NCI-H526 (cell line): ENCODE measurements around the gene PPIF.

Source experiments
- DNase-seq, 2 experiments: peaks; one replicate each; lab custom pipeline; 2025; lab: John Stamatoyannopoulos, UW

Gene PPIF

DNA sequence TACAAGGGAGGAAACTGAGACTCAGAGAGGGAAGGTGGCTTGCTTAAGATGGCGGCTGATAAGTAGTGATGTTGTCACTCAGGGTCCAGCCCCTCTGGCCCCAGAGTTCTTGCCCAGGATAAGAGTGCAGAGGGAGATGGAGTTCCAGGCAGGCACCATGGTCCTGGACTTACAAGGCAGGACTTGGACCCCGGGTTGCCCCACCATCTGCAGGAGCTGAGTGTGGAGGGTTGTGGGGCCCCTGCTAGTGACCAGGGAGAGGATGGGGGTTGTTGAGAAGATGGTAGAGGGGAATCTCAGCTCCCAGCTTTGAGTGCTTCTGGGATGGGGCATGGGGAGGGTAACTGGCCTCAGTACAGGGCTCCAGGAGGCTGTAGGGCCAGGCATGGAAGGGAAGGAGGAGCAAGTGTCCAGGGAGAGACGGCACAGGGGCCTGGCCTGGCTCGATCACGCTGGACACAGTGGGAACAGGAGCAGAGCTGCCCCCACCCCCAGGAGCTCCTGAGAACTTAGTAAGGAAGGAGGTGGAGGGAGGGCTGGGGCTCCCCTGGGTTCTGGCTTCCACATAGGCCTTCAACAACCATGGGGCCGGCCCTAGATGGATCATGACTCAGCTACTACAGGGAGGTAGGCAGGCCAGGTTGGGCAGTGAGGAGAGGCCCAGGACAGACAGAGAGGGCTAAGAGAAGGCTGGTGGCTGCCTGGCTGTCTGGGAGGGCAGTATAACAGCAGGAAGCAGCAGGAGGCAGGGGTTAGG lies 28.2 kb downstream of the PPIF start:
- DNase-seq: no peak

DNA sequence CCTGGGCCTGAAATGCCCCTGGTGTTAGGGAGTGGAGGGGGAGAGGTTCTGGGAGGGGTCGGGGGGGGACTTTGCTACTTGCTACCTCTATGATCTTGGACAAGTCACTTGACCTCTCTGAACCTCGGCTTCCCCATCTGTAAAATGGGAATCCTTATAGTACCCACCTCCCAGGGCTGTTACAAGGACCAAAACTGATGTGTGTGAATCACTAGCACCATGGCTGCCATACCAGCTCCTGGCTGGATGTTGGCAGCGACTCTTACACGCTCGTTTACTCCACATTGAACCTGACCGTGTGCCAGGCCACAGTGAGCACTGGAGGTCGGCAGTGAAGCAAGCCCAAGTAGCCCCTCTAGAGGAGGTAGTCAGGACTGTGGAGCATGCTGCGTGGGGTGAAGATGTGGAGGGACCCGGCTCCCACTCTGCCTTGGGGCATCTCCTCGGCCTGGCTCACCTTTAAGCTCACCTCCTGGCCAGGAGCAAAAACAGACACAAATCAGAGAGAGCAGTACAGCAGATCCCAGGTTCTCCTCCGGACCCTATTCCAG lies 28.9 kb downstream of the PPIF start:
- DNase-seq: no peak

DNA sequence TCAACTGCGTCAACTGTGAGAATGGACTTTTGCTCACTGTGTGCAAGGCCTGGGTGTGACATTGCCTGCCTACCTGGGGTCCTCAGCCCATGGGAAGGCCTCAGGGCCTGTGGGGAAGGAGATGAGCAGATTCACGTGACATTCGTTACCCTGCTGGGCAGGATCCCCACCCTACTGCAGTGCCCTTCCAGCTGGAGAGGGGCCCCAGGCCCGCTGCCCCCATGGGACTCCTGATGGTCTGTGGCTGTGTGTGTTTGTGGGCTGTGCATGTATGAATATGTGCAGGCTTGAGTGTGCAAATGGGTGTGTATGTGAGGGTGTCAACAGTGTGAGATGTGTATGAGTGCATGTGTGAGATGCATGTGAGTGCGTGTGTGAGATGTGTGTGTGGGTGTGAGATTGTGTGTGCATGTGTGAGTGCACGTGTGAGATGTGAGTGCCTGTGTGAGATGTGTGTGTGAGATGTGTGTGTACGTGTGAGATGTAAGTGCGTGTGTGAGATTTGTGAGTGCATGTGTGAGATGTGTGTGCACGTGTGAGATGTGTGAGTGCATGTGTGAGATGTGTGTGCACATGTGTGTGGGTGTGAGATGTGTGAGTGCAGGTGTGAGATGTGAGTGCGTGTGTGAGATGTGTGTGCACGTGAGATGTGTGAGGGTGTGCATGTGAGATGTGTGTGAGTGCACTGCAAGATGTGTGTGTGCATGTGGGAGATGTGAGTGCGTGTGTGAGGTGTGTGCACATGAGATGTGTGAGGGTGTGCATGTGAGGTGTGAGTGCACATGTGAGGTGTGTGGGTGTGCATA lies 29.7 kb downstream of the PPIF start:
- no peak for DNase-seq

DNA sequence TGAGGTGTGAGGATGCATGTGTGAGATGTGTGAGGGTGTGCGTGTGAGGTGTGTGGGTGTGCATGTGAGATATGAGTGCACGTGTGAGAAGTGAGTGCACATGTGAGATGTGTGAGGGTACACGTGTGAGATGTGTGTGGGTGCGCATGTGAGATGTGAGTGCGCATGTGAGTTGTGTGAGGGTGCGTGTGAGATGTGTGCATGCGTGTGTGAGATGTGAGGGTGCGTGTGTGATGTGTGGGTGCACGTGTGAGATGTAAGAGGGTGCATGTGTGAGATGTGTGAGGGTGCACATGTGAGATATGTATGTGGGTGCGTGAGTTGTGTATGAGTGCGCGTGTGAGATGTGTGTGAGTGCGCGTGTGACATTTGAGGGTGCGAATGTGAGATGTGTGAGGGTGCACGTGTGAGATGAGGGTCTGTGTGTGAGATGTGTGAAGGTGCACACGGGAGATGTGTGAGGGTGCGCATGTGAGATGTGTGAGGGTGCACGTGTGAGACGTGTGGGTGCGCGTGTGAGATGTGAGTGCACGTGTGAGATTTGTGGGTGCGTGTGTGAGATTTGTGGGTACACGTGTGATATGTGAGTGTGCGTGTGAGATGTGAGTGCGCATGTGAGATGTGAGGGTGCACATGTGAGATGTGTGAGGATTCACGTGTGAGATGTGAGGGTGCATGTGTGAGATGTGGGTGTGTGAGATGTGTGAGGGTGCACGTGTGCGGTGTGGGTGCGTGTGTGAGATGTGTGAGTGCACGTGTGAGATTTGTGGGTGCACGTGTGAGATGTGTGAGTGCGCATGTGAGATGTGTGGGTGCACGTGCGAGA lies 30.5 kb downstream of the PPIF start:
- DNase-seq: no peak

DNA sequence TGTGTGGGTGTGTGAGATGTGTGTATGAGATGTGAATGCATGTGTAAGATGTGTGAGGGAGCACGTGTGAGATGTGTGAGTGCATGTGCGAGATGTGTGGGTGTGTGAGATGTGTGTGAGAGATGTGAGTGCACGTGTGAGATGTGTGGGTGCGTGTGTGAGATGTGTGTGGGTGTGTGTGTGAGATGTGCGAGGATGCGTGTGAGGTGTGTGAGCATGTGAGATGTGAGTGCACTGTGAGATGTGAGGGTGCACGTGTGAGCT lies 31.0 kb downstream of the PPIF start:
- no peak for DNase-seq

DNA sequence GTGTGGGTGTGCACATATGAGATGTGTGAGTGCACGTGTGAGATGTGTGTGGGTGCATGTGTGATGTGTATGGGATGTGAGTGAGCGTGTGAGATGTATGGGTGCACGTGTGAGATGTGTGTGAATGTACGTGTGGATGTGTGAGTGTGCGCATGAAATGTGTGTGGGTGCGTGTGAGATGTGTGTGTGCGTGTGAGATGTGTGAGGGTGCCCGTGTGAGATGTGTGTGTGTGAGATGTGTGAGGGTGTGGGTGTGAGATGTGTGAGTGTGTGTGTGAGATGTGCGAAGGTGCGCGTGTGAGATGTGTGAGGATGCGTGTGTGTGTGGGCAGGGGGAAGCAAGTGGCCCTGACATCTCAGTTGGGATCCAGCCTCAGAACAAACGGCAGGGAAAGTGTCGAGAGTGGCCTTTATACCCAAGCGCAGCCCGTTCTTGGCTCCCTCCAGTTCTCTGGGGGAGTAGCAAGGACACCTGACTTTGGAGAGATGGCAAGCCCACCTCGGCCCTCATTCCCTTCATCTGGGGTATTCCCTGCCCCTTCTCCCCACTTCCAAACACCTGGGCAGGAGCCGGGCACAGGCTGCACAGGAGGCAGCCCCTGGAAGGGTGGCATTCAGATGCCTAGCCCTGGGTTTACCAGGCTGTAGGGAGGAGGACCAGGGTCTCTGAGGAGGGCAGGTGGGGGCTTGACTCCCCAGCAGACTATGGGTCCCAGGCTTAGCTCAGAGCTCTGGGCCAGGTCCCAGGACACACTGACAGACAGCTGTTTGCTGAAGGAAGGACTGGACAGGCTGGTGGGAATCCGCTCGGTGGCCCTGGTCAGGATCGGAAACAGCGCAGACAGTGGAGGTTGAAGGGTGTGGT lies 31.6 kb downstream of the PPIF start:
- no peak for DNase-seq

DNA sequence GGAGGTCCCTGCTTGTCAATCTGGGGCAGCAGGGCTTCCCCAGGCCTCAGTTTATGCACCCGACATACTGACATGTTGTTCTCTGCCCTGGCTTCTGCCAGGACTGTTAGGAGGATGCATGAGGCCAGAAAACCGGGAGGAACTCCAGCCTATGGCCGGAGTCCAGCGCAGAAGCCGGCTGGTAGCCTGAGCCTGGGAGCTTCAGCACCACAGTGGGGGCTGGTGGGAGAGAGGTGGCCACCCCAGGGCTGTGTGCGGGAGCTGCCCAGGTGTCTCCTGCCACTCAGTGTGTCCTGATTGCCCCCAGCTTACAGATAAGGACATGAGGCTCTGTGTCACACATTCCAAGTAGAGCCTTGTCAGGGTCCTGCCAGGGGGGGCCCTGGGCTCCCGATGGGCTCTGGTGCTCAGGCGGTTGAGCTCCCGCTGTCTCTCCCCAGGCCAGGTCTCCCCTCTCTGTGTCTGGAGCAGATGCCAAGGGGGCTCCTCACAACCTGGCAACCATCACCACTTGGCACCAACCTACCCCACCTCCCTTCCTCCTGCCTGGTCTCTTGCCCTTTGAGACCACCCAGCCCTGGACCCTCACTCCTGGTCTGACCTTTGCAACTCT lies 32.3 kb downstream of the PPIF start:
- DNase-seq: no peak

DNA sequence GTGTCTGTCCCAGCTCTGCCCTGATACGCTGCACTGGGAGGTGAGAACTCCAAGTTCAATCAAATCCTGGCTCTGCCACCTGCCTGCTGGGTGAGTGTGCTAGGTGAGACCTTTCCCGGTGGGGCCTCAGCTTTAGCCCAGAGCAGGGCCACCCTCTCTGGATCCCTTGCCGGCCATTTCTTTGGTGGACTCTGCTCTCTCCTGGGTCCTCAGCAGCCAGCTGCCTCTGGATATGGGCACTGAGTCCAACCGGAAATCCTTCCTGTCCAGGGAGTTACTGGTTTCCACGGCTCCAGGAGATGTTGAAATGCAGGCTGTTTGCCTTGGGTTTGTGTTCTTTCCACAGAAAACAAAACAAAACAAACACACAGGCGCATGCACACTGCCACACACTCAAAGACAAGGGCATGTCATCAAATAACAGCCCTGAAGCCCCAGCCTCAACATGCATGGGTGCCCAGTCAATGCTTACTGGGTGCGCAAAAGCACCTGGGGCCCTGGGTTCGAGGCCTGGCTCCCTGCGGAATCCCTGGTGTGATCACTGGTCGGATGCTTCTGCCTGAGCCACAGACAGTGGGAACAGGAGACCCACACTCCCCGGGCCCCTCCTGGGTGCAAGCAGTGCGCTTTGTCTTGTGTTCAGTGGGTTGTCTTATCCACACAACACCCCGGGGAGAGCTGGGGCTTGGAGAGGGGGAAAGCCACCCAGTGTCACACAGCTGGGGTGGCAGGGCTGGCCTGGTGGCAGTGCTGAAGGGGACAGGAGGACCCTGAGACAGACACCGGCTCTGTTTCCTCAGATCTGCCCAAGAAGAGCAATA lies 33.1 kb downstream of the PPIF start:
- DNase-seq: no peak

DNA sequence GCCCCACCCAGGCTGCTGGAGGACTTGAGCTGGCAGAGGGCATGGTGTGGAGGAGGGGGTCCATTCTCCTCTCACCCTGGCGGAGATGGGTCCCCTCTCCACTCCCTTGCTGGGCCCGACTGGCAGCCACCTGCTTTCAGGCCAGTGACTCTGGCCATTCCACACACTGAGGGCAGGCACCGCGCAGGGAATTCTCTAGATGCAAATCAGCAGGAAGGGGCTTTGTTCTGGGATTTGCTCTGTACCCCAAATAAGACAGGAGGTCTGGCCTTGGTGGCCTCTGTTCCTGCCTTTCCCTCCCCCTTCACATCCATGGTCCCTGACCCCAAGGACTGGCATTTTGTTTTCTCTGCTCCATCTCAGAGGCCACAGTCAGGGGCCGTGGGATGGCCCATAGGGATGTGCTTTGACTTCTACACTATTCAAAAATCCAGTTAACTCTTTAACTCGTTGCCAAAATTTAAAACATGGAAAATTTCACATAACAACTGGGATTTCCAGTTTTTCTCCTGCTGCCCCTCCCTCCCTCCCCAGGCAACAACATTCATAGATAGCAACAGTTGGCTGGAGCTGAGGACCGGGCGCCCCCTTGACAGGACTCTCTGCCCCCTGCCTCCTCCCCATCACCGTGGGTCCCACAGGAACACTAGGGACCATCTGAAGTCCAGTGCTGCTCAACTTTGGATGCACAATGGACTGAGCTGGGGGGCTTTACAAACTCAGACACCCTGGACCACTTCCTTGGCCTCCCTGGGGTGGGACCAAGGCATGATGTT lies 33.9 kb downstream of the PPIF start:
- no peak for DNase-seq

DNA sequence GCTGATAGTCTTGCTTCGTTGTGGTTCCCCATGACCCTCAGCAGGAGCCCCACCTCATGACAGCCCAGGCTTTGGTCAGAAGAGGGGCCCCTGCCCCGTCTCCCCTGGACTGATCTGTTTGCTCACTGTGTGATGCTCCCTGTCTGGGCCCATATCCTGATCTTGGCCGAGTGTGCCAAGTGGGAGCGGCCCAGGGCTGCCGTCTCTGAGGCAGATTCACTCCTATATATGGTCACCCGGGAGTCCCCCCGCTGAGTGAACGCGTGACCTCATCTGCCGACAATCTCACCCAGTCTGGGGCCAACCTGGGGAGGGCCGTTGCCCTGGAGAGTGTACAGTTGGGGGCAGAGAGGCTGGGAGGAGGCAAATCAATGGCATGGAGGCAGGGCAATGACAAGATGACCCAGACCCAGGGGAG lies 34.5 kb downstream of the PPIF start:
- no peak for DNase-seq

DNA sequence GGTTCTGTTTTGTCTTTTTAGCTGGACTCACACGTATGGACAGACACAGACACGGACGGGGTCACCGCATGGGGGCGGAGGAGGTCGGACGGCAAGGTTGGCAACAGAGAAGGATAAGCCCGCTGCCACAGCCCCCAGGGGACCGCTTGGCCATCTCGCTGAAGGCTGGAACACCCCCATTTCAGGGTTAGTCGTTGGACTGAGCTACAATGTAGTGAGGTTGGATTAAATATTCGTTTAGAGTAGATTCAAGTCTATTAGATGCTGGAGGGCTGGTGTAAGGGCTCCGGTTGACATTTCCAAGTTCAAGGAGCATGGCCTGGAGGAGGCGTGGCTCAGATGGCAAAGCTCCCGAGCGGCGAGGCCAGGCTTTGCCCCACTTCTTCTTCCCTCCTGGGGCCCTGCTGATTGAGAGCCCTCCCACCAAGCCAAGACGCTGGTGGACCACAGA lies 35.2 kb downstream of the PPIF start:
- DNase-seq: no peak

DNA sequence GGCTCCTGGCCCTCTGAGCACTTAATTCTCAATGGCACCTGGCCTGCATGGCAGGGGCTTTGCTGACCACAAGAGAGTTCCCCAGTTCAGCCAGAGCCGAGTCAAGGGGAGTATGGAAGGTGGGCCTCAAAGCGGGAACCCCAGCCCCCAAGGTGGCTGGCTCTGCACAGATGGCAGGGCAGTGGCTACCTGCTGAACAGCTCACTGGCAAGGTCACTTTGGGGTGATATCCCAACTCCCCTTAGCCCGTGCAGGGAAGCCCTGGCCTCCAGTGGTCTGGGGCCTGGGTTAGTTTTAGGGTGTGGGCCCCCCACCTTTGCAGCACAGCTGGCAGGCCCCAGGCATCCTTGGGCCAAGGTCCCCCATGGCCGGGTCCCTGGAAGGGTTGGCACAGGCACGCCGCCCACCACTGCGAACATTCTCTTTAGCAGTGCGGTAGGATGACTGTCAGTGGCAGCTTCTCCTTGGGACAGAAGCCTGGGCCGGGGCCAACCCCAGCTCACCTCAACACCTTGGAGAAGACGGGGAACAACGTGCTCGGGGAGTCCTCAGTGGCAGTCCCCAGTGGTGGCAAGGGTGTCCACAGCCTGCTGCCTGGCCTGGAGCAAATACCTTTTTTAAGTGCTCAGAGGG lies 36.8 kb downstream of the PPIF start:
- DNase-seq: no peak

DNA sequence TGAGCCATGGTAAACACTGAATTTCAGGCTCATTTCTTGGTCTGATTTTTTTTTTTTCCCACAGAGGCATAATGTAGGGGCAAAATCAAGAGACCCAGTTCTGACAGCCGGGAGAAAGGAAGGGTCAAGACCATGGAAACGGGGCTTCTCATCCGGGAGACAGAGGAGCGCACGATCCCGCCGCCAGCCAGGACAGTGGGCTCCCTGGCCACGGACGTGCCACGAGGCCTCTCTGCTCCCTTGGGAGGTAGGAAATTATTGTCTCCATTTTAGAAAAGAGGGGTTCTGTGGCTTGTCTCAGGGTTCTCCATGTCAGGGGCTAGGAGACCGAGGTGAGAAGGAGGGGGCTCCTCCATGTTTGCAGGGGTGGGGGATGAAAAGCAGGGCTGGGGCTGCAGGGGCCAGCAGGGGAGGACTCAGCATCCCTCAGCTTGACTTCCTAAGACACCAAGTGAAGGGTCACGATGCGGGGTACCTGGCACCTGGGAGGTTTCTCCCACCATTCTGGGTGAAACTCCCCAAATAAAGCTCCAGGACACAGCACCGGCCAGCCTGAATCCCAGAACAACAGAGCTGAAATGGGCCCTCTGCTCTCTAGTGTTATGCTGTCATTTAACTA lies 37.6 kb downstream of the PPIF start:
- no peak for DNase-seq

DNA sequence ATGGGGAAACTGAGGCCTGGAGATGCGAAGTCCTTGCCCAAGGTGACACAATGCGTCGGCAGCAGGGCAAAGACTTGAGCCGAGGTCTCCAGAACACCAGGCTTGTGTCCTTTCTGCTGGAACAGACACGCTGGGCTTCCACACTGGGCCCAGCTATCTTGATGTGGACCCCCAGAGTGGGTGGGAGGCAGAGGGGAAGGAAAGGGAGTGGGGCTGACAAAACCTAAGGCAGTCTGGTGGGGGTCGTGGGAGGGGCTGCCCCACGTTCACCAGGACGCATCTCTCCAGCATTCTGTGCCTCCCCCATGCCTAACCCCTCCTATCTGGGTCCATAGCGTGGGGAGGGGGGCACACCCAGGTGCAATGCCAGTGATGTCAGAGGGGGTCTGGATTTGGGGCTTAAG lies 38.1 kb downstream of the PPIF start:
- no peak for DNase-seq

DNA sequence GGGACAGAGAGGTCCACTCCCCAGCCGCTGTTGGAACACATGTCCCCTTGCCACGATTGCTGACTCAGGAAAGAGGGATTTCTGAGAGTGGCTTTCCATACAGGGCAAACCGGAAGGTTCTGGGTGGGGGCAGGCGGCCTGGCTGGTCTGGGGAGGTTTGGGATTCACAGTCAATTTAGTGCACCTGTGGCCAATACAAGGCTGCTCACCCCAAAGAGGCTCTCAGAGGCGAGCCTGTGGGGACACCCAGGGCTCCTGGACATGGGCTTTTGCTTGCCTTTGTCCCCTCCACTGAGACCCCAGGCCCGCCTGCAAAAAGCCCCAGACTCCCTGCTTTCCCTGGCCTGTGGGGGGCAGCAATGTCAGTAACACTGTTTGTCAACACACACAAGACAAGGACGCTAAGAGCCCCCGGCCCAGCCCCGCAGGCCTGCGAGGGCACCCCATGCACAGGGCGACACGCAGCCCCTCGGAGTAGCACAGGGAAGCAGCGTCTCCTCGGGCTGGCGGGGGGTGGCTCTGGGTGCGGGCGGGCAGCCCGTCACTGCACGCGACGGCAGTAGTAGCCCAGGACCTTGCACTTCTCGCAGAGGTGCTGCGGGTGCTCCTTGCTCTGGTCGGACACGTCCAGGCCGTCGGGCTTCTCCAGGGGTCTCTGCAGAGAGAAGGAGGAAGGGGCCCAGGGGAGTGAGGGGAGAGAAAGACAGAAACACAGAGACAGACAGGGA lies 38.7 kb downstream of the PPIF start:
- DNase-seq: no peak

DNA sequence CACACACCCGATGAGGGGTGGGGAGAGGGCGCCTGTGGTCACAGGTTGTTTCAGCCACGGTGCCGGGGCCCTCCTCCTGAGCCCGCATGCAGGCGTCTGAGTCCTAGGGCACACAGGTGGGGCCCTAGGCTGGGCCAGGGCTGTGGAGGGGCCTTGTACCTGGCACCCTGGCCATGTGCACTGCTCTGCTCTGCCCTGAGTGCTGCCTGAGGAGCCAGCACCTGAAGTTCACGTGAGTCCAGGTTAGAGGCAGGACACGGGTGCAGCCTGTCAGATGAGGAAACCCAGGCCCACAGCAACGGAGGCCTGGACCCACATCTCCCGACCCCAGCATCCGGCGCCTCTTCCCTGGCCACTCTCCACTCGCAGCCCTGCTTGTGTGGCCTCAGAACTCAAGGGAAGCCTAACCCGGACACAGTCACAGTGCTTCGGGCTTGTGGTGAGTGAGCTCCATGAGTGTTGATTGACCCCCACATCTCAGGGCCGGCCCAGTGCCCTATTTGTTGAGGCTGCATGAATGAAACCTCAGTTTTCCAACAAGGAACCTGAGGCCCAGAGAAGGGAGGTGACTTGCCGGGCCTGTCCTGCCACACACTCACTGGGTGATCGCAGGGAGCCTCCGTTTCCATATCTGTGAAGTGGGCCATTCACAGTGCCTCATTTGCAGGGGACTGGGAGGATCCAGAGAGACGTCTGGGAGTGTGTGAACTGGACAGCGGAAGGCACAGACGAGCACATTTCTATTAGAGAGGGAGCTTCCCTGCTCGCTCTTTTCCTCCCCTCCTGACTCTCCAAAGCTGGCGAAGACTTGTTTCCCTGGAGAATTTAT lies 39.6 kb downstream of the PPIF start:
- no peak for DNase-seq

DNA sequence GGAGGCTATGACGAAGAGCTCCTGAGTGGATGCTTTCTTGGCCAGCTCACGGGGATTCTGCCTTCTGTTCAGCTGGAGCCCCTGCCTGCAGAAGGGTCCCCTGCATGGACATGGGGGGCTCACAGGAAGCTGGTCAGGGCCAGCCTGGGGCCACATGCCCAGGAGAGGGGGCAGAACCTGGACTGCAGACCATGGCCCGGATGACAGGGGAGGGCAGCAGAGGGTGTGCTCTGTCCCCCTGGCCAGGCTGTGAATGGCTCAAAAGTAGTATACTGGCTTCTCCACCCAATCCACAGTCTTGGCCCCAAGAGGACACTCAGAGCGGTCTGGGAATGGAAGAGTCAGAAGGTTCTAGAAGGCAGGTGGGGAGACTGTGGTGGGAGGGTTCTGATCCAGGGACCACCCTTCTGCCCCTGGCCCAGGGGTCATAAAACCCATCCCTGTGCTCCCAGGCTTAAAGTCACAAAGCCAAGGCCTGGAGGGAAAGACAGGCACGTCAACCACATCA lies 40.3 kb downstream of the PPIF start:
- DNase-seq: no peak
